KOPT-K1 (cell line): ENCODE results near the gene HDAC9.

Experiments
- H3K27ac ChIP-seq: fragments of 200-600 bp; sonication (generic); 2 replicates; pipeline ENCODE4 v1.5.1; 2016; ENCODE audit warnings: antibody characterized with exemption, mild to moderate bottlenecking, low read depth, low read length; ENCODE audit not compliant: poor library complexity, severe bottlenecking
- H3K36me3 ChIP-seq: fragments of 200-600 bp; sonication (generic); 2 replicates; pipeline ENCODE4 v1.5.1; 2017; ENCODE audit warnings: antibody characterized with exemption, mild to moderate bottlenecking, low read length, moderate library complexity; ENCODE audit not compliant: insufficient read depth
- H3K9me3 ChIP-seq: fragments of 200-600 bp; sonication (generic); 2 replicates; pipeline ENCODE4 v1.5.1; 2017; ENCODE audit warnings: antibody characterized with exemption, low read length, mild to moderate bottlenecking; ENCODE audit not compliant: insufficient read depth, poor library complexity, severe bottlenecking

Gene HDAC9

DNA sequence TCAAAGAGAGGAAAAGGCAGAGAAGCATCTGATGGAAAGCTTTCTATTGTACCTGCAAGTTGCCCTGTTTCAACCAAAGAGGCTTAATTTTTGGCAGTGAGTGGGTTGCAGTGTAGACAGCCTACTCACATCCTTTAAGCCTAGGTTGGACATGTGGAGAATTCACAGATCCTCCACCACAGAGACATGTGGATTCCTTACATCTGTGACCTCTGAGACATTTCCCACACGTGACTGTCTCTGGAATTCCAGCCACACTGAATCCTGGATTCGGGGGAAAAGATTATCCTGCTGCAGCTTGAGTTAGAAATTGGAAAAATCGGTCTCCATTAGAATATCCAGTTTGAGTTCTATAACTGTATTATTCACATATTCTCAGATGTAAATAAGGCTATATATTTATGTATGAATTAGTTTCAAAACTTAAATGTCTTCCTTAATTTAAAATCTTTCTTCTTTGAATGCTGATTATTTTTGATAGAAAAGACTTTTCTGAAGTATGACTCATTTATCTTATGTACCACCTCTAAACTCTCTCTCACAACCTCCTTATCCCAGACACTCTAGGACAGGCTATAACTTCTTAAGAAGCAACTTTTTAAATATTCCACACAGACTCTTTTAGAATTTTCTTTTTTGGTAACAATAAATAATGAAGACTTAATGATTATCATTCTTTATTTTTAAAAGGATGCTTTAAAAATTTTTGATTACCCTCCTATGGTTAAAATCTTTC is 498.6 kb downstream of the HDAC9 start:
- no peak overlapping the region for H3K27ac ChIP-seq

DNA sequence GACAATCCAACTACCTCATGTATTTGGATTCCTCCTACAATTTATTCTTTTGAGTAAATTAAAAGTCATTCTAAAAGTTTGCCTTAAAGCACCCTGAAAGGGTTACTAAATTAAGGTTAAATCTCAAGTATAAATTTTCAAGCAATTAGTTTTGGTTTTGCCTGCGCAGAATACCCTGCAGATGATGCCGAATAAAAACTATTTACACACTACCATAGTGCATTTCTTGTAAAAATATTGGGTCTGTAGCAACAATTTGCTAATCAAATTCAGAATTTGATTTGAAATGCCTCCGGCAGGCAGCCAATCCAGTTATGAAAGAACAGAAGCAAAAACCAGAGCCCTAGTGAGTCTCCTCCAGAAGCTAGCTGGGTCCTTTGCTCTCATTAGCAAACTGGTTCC is 499.7 kb downstream of the HDAC9 start:
- Histone ChIP-seq H3K27ac (no peak overlapping the region), H3K36me3 (no peaks in the 10 kb centered on the region), H3K9me3 (no peaks in the 10 kb centered on the region)

More for the DNA sequence above, 498.6 kb downstream of the HDAC9 start:
- H3K9me3 ChIP-seq = no peaks in the 10 kb centered on the region
- no peaks in the 10 kb centered on the region for H3K36me3 ChIP-seq

DNA sequence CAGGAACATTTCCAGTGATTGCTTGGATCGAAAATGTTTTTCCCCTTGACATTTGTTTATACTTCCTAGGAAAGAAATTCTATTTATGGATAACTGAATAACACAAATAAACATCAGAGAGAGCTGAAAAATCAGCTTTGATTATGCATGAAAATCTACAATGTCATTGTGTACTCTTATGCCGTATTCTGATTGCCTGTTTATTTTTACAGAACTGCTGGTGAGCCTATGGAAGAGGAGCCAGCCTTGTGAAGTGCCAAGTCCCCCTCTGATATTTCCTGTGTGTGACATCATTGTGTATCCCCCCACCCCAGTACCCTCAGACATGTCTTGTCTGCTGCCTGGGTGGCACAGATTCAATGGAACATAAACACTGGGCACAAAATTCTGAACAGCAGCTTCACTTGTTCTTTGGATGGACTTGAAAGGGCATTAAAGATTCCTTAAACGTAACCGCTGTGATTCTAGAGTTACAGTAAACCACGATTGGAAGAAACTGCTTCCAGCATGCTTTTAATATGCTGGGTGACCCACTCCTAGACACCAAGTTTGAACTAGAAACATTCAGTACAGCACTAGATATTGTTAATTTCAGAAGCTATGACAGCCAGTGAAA is 500.4 kb downstream of the HDAC9 start:
- H3K27ac ChIP-seq = no peak overlapping the region
- no peaks in the 10 kb centered on the region for H3K9me3 ChIP-seq
- no peaks in the 10 kb centered on the region for H3K36me3 ChIP-seq

DNA sequence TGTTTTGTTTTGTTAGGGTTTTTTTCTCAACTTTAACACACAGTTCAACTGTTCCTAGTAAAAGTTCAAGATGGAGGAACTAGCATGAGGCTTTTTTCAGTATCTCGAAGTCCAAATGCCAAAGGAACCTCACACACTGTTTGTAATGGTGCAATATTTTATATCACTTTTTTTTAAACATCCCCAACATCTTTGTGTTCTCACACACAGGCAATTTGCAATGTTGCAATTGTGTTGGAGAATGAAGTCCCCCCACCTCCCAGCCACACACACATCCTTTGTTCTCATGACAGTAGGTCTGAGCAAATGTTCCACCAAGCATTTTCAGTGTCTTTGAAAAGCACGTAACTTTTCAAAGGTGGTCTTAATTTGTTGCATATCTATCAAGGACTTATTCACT is 501.0 kb downstream of the HDAC9 start:
- Histone ChIP-seq H3K36me3 (no peaks in the 10 kb centered on the region), H3K27ac (no peak overlapping the region), H3K9me3 (no peaks in the 10 kb centered on the region)

DNA sequence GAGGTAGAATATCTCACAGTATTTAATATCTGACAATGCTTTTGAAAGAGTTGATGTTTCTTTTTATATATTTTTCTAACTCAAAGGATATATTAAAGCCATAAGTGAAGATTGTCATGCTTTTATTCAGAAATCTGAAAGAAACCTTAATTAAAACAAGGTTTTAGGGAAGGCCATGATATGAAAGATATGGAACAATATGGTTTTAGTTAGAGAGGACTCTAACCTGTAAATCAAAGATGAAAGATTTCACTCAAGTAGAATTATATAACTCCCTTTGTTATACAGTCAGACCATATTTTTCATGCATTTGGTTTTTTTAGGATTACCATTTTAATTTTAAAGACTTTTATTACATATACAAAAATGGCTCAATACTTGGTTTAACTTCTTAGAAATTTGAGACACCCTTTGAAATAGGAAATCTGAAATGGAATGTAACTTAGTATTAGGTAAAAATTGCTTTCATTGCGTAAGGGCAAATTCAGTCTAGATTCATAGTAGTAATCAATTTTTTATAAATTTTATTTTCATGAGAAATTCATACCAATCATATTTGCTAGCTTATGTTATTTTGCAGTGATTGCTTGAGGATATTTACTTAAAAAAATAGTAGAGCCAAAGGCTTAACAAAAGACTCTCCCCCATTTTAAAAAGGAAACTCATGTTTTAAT is 502.1 kb downstream of the HDAC9 start:
- no peak overlapping the region for H3K27ac ChIP-seq
- no peaks in the 10 kb centered on the region for H3K9me3 ChIP-seq
- H3K36me3 ChIP-seq = no peaks in the 10 kb centered on the region

DNA sequence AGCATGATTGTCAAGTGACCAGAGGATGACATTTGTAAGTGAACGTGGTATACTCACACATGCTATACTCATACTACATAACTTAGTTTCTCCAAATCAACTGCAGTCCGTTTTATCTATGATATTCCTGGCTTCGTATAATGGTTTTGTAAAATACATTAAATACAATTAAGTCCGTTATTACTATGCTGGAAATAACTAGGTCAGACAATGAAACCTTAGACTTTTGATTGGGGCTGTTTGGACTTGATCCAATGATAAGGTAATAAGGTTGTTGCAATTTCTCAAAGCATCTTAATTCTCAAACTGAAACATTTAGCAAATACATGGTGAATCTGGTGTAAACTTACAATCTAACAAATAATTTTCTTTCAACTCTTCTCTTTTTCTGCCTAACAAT is 504.9 kb downstream of the HDAC9 start:
- H3K36me3 ChIP-seq = no peaks in the 10 kb centered on the region
- H3K27ac ChIP-seq = no peak overlapping the region
- H3K9me3 ChIP-seq = no peaks in the 10 kb centered on the region

DNA sequence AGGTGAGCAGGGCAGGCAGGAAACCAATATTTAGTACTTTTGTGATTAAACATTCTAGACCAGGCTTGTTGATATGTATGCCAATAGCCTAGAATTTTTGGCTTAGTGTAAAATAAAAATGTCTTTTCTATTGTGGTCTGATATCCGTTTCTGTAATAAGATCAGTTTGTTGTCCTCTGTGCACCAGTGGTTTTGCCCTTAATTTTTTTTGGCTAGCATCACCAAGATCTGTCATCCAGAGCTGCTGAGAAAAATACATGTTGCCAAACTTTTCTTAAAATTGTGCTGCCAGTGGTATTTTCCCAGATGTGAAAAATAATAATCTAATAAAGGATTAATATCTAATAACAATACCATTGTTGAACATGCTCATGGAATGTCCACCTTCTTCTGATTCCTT is 506.3 kb downstream of the HDAC9 start:
- Histone ChIP-seq H3K36me3 (no peaks in the 10 kb centered on the region), H3K9me3 (no peaks in the 10 kb centered on the region), H3K27ac (no peak overlapping the region)

DNA sequence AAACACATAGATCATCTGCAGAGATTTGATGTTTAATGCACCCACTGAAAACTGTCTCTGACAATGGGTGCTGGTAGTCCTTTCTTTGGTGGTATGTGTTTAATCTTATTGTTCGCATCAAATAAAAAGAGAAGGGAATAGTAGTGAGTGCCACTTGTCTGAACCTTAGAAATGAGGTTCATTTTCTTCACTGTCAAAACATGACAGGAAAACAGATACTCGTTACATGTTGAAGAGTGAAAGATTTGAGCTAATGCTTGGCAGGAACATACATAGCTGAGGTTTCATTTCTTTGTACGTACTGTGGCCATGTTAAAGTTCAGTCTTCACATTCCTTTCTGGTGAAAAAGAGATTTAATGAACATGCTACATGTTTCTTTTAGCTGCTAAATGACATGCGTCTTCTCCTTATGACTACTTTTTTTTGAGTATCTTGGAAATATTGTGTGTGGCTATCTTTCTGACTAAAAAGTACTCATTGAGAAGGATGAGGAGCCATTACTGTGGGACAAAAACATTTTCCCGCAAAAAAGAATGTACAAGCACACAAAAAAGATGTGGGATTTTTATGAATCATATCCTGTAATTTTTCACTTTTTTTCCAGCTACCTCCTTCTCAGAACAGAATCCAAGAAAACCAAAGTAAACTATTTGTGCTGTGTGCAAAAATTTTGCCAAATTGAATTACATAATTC is 513.8 kb downstream of the HDAC9 start:
- Histone ChIP-seq H3K36me3 (no peaks in the 10 kb centered on the region), H3K9me3 (no peaks in the 10 kb centered on the region), H3K27ac (no peak overlapping the region)

DNA sequence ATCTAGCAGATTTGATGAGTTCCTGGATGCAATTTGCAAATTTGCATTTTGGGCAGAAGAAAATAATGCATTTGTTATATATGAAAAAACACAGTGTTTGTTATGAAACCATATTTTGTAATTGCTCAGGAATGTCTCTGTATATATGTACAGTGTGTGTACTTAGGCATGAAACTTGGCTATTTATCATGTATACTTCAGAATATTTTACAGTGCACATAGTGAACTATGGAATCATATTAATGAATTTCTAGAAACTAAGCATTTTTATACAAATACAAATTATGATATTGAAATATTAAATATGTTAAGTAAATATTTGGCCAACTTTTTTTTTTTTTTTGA is 514.4 kb downstream of the HDAC9 start:
- H3K27ac ChIP-seq = no peak overlapping the region
- no peaks in the 10 kb centered on the region for H3K9me3 ChIP-seq
- H3K36me3 ChIP-seq = no peaks in the 10 kb centered on the region

DNA sequence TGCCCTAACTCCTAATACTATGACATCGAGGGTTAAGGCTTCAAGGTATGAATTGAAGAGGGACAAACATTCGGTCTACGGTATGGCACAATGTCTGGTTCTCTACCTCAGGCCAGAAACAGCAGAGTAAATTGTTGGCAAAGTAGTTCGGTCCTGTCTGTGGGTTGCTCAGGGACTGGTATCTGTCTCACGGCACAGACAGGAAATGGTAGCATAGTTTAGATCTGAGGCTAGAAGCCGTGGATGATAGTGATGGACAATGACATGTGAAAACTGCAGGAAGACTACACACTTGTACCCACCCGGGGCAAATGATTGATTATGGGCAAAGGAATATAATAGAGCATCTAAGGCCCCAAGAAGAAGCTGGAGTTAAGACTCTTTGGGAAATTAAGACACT is 515.7 kb downstream of the HDAC9 start:
- no peaks in the 10 kb centered on the region for H3K36me3 ChIP-seq
- H3K27ac ChIP-seq = no peak overlapping the region
- H3K9me3 ChIP-seq = no peaks in the 10 kb centered on the region

DNA sequence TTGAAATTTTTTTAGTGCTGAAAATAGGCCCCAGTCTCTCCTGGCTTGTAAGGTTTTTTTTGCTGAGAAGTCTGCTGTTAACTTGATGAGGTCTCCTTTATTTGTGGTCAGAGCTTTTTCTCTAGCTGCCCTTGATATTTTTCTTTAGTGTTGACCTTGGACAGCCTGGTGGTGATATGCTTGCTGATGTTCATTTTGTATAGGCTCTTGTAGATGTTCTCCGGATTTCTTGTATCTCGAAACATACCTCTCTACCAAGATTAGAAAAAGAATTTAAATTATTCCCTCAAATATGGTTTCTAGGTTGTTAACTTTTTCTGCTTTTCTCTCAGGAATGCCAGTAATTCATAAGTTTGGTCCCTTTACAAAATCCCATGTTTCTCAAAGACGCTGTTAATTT is 519.5 kb downstream of the HDAC9 start:
- H3K36me3 ChIP-seq = no peaks in the 10 kb centered on the region

DNA sequence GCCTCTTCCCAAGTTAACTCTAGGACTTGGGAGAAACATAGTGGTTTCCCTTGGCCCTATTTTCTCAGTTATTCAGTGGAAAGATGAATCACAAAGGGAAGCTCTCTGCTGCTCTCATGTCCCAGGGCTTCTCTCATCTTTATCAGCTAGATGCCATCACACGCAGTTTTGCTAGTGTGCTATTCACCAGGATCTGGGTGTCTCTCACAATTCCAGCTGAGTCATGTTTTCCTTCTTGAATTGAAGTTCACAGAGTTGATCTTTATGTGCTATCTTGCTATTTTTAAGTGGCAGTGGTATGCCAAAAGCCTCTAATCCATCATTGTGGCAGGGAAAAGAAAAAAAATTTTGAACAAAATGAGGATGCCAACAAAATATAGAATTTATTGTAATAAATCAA is 520.6 kb downstream of the HDAC9 start:
- Histone ChIP-seq H3K9me3 (no peaks in the 10 kb centered on the region), H3K27ac (no peak overlapping the region), H3K36me3 (no peaks in the 10 kb centered on the region)

More for the DNA sequence above, 519.5 kb downstream of the HDAC9 start:
- Histone ChIP-seq H3K27ac (no peak overlapping the region), H3K9me3 (no peaks in the 10 kb centered on the region)

DNA sequence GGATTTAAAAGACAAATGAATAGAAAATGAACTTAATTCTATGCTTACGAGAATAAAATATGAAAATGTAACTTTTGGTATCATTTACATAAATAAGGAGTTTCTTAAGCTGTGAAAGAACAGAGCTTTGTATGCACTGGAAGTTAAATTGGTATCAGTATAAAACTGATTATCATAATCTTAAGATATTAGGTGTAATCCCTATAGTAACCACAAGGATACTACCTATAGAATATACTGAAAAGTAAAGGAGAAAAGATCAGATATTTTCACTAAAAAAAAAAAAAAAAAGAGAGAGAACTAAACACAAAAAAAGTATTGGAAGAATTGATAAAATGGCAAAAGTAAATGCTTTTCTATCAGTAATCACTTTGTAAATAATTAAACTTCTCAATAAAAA is 521.8 kb downstream of the HDAC9 start:
- Histone ChIP-seq H3K27ac (no peak overlapping the region), H3K36me3 (no peaks in the 10 kb centered on the region), H3K9me3 (no peaks in the 10 kb centered on the region)

DNA sequence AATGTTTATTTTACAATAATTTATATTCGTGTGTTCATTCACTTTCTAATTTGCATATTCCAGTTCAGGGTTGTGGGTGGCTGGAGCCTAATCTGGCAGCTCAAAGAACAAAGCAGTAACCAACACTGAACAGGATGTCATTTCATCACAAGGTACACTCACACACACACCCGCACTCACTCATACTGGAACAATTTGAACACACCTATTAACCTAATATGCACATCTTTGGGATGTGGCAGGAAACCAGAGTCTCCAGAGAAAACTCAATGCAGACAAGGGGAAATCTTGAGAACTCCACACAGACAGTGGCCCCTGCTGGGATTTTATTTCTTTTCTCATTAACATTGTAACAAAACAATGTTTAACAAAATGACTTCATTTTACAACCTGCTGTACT is 524.5 kb downstream of the HDAC9 start:
- H3K9me3 ChIP-seq = no peaks in the 10 kb centered on the region
- H3K27ac ChIP-seq = no peak overlapping the region
- no peaks in the 10 kb centered on the region for H3K36me3 ChIP-seq

DNA sequence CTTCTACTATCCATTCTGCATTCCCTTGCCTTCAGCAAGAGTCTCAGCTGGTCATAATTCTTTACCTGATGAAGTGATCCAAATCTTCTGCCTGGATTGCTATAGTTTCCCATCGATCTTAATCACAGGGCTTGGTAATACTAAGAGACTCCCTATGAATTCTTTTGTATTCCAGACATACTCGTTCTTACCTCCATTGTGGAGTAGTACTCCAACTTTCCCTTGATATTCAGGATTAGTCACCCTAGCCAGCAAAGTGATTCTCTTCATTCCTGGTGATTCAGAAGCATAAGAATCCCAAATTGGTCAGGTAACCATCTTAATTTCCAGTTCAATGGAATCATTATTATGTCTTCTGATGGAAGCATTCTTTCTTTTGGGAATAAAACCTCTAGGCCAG is 525.2 kb downstream of the HDAC9 start:
- Histone ChIP-seq H3K27ac (no peak overlapping the region), H3K36me3 (no peaks in the 10 kb centered on the region), H3K9me3 (no peaks in the 10 kb centered on the region)
